ENCODE measurements around the gene RASAL1.

GRCh38 chr12:113054948-113055486 is 80.5 kb downstream of the RASAL1 start:
- no peak for TF ChIP-seq CTCF (IDR thresholded peaks at IDR 0.05)
- no peak for TF ChIP-seq POLR2A (IDR thresholded peaks at IDR 0.05)

Data from esophagus squamous epithelium (tissue), 4 donors.